Stimulated activated CD8-positive, alpha-beta memory T cell treated with anti-CD3 and anti-CD28 coated beads, Interleukin-2, amount 100 ng/mL, for 48 hours (primary cell): ENCODE data around the gene TRIM49D1.
"Not testable (repeated sequence)": the region's sequence is repeated elsewhere in the genome, so short reads cannot be mapped to it uniquely, and the experiment has no call there.

Source experiments
- DNase-seq, 2 donors: peaks; one replicate each; pipeline ENCODE4 v3.0.0-alpha.2; 2020; ENCODE audit warnings: low read depth in 2 of 2

The TRIM49D1 gene

GRCh38 chr11:89922195-89922660, at the start of gene TRIM49D1:
Gene TRIM49D1, minus strand, starts transcription at chr11:89922245. Its CDS starts 4,535 bp downstream, at chr11:89917710.
- DNase-seq, result no peak

GRCh38 chr11:89965737-89966136, 43.7 kb upstream of the TRIM49D1 start, which contains the start of gene TRIM64:
Gene TRIM64, plus strand, starts transcription at chr11:89966037. Its CDS starts 2,467 bp downstream, at chr11:89968504.
- DNase-seq, result not testable (repeated sequence)

- not testable (repeated sequence) for DNase-seq
Measured at GRCh38 chr11:89960833-89961232, 38.8 kb upstream of the TRIM49D1 start.

GRCh38 chr11:89923764-89924163, 1.7 kb upstream of the TRIM49D1 start, which contains the start of gene TRIM49D2:
Gene TRIM49D2, plus strand, starts transcription at chr11:89924064. Its CDS starts 2,698 bp downstream, at chr11:89926762.
- not testable (repeated sequence) for DNase-seq

- not testable (repeated sequence) for DNase-seq
Measured at GRCh38 chr11:89900809-89901208, 21.2 kb downstream of the TRIM49D1 start.

GRCh38 chr11:89893245-89893644, 28.8 kb downstream of the TRIM49D1 start:
- not testable (repeated sequence) for DNase-seq

GRCh38 chr11:89877511-89877910, 44.5 kb downstream of the TRIM49D1 start:
- DNase-seq, result not testable (repeated sequence)

GRCh38 chr11:89872588-89872987, 49.5 kb downstream of the TRIM49D1 start:
- DNase-seq, result not testable (repeated sequence)

- not testable (repeated sequence) for DNase-seq
Measured at GRCh38 chr11:89865223-89865622, 56.8 kb downstream of the TRIM49D1 start.

- peak in 1 of 2 donors; percentile 0 for DNase-seq
Measured at GRCh38 chr11:89863906-89864704, 57.9 kb downstream of the TRIM49D1 start.
